Fibroblast of lung (primary cell): Measurements from ENCODE around the gene NRDC. TPM values are rescaled to one million over a fixed set of nuclear protein-coding genes. Genes with fewer than 3 reads are reported as not detected.

Experiments used
- DNase-seq, 2 donors: peaks; one replicate each; pipeline versions ENCODE4 v3.0.0 to v3.0.0-alpha.2; 2010; ENCODE audit warnings: low read depth in 2 of 2
- H2AFZ ChIP-seq: 2 replicates; pipeline ENCODE4 v1.5.1; 2012; ENCODE audit warnings: low read length, control low read depth, inconsistent platforms
- H3K27ac ChIP-seq: 2 replicates; pipeline ENCODE4 v1.5.1; 2011; ENCODE audit warnings: low read length, control low read depth; ENCODE audit not compliant: insufficient read depth
- H3K27me3 ChIP-seq: 2 replicates; pipeline ENCODE4 v1.5.1; 2011; ENCODE audit warnings: mild to moderate bottlenecking, low read length; ENCODE audit not compliant: control insufficient read depth, insufficient read depth
- H3K36me3 ChIP-seq: 2 replicates; pipeline ENCODE4 v1.5.1; 2011; ENCODE audit warnings: low read length; ENCODE audit not compliant: control insufficient read depth, insufficient read depth
- H3K4me1 ChIP-seq: 2 replicates; pipeline ENCODE4 v1.5.1; 2011; ENCODE audit warnings: low read length; ENCODE audit not compliant: control insufficient read depth, insufficient read depth; ENCODE audit errors: extremely low read depth
- H3K4me2 ChIP-seq: 2 replicates; pipeline ENCODE4 v1.5.1; 2011; ENCODE audit warnings: low read length, control low read depth; ENCODE audit not compliant: insufficient read depth; ENCODE audit errors: extremely low read depth
- H3K4me3 ChIP-seq, 4 experiments: fragments of 200-600 bp in 1 of 4; sonication (generic) in 1 of 4; replicated peaks in 1 of 4; 2 replicates each; pipeline ENCODE4 v1.5.1; 2011 to 2016; ENCODE audit warnings: low read length in 4 of 4, low read depth in 3 of 4, mild to moderate bottlenecking in 3 of 4, control low read depth in 2 of 4, inconsistent platforms in 1 of 4, mixed read lengths in 1 of 4; ENCODE audit not compliant: insufficient read depth in 1 of 4; ENCODE audit errors: control extremely low read depth in 1 of 4
- H3K79me2 ChIP-seq: 2 replicates; pipeline ENCODE4 v1.5.1; 2012; ENCODE audit warnings: mild to moderate bottlenecking, low read length, inconsistent platforms; ENCODE audit not compliant: control insufficient read depth, insufficient read depth
- H3K9ac ChIP-seq: 2 replicates; pipeline ENCODE4 v1.5.1; 2011; ENCODE audit warnings: mild to moderate bottlenecking, low read length, control low read depth; ENCODE audit not compliant: insufficient read depth
- H3K9me3 ChIP-seq: 2 replicates; pipeline ENCODE4 v1.5.1; 2012; ENCODE audit warnings: low read depth, low read length; ENCODE audit not compliant: control insufficient read depth, insufficient read depth
- H4K20me1 ChIP-seq: 2 replicates; pipeline ENCODE4 v1.5.1; 2011; ENCODE audit warnings: low read length; ENCODE audit not compliant: control insufficient read depth, insufficient read depth; ENCODE audit errors: extremely low read depth
- CTCF ChIP-seq, 2 donors: IDR thresholded peaks in 1 of 2; conservative IDR thresholded peaks in 1 of 2; 1 replicate in 1 of 2; 2 replicates in 1 of 2; pipeline ENCODE4 v1.5.1; 2011 to 2012; ENCODE audit warnings: low read length in 2 of 2, control low read depth in 1 of 2, inconsistent platforms in 1 of 2, low read depth in 1 of 2, mild to moderate bottlenecking in 1 of 2
- EZH2 ChIP-seq: IDR thresholded peaks from 2 replicates; pipeline ENCODE4 v1.5.1; 2012; ENCODE audit warnings: low read length, control low read depth, mild to moderate bottlenecking; ENCODE audit errors: missing control alignments
- polyA plus RNA-seq, 2 donors: library from polyadenylated mRNA; depleted of rRNA in 1 of 2; stranded (reverse) in 1 of 2; unstranded in 1 of 2; fragments of >200 nt; gene quantifications; 2 replicates each; pipeline ENCODE4 v1.2.1, GENCODE V29; 2011 to 2012; ENCODE audit warnings: missing spikeins in 1 of 2
- total RNA-seq: library from RNA; depleted of rRNA; stranded (reverse); fragments of >200 nt; gene quantifications from 2 replicates; pipeline ENCODE4 v1.2.1, GENCODE V29; 2014

NRDC gene
- total and polyA plus RNA-seq, 2 donors (not counting 1 experiment from before 2014, with no cell fraction given) = 116 to 142 TPM

- Histone ChIP-seq H3K79me2 (no peaks in the 10 kb centered on the region), H3K36me3 (peaks cover 2% of the 10 kb centered on the region), H3K9ac (no peak overlapping the region), H3K27ac (peak overlapping the region; percentile 13), H4K20me1 (no peaks in the 10 kb centered on the region), H3K9me3 (no peaks in the 10 kb centered on the region), H3K27me3 (no peaks in the 10 kb centered on the region), H3K4me2 (peak overlapping the region; percentile 2), H2AFZ (no peak overlapping the region), H3K4me3 (no peak overlapping the region), H3K4me1 (peaks cover 34% of the 10 kb centered on the region)
- DNase-seq = peak in 1 of 2 donors; percentile 70
- TF ChIP-seq CTCF (conservative IDR thresholded peaks at IDR 0.05 in 1 of 2, IDR thresholded peaks at IDR 0.05 in 1 of 2; ENCODE audit: low read depth in 1 of 2, low read length in 2 of 2) = no peak
- no peak for TF ChIP-seq EZH2
Measured at GRCh38 chr1:51924455-51924854, 45.9 kb upstream of the NRDC start.

DNA sequence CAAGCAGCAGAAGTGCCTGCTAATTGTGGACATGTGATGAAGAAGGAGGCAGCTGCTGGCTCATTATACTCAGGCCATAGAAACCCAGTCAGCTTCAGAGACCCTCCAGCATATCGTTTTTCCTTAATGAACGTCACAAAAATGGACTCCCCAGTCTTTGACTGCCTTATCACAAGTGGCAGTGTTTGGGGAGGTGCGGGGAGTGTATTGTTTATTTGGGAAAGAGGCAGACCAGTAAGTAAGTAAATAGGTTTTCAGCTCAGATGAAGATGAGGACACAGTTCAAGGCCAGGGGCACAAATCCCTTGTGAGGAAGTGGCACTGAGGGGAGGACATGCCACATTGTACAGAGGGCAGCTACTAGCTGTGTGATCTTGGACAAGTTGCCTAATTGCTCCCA is 43.5 kb upstream of the NRDC start:
- no peak for TF ChIP-seq CTCF (conservative IDR thresholded peaks at IDR 0.05 in 1 of 2, IDR thresholded peaks at IDR 0.05 in 1 of 2; ENCODE audit: low read depth in 1 of 2, low read length in 2 of 2)
- no peak for TF ChIP-seq EZH2
- peaks cover 2% of the 10 kb centered on the region for H3K36me3 ChIP-seq
- no peaks in the 10 kb centered on the region for H4K20me1 ChIP-seq
- no peak overlapping the region for H3K27ac ChIP-seq
- no peaks in the 10 kb centered on the region for H3K27me3 ChIP-seq
- H3K9me3 ChIP-seq = no peaks in the 10 kb centered on the region
- DNase-seq = no peak
- no peaks in the 10 kb centered on the region for H3K79me2 ChIP-seq
- H3K4me2 ChIP-seq = no peak overlapping the region
- H2AFZ ChIP-seq = no peak overlapping the region
- no peak overlapping the region for H3K4me3 ChIP-seq
- peaks cover 30% of the 10 kb centered on the region for H3K4me1 ChIP-seq
- no peak overlapping the region for H3K9ac ChIP-seq

DNA sequence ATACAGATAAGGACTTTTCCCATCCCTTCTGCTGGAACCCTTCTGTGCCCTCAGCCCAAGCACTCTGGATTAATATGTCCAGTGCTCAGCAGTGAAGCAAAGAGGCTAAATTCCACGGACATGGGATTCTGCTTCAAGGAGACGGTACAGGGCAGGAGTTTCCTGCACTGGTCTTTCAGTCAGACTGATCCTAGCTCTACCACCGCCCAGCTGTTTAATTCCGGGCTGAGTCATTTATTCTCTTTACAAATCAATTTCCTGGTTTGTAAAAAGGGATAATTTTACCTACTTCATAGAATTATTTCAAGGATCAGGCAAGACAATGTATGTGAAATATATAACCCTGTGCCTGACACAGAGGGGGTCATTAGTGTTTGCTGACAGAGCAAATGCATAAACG is 41.6 kb upstream of the NRDC start:
- H3K27me3 ChIP-seq = no peaks in the 10 kb centered on the region
- H3K4me1 ChIP-seq = peaks cover 30% of the 10 kb centered on the region
- no peak overlapping the region for H2AFZ ChIP-seq
- DNase-seq = no peak
- peaks cover 4% of the 10 kb centered on the region for H3K36me3 ChIP-seq
- H4K20me1 ChIP-seq = no peaks in the 10 kb centered on the region
- TF ChIP-seq CTCF (conservative IDR thresholded peaks at IDR 0.05 in 1 of 2, IDR thresholded peaks at IDR 0.05 in 1 of 2; ENCODE audit: low read depth in 1 of 2, low read length in 2 of 2) (no peak), EZH2 (no peak)
- peak overlapping the region; percentile 19 for H3K27ac ChIP-seq
- H3K9ac ChIP-seq = no peak overlapping the region
- H3K4me3 ChIP-seq = no peak overlapping the region
- no peaks in the 10 kb centered on the region for H3K79me2 ChIP-seq
- H3K9me3 ChIP-seq = no peaks in the 10 kb centered on the region
- H3K4me2 ChIP-seq = no peak overlapping the region
